CD4-positive, alpha-beta T cell (primary cell): ENCODE measurements around the gene ARHGEF6. TPM values are rescaled to one million over a fixed set of nuclear protein-coding genes. Genes with fewer than 3 reads are reported as not detected.

ENCODE experiments used
- ATAC-seq: fragments of 200-7000 bp; cut with Tn5 transposase; one replicate; pipeline ENCODE4 v1.10.0; 2022; ENCODE audit warnings: mild to moderate bottlenecking; ENCODE audit not compliant: poor library complexity
- CTCF ChIA-PET: fragments of 350-600 bp; sonication (Branson Sonifier 250); formaldehyde crosslinking; loops from one replicate; lab custom pipeline; 2021; ENCODE audit warnings: antibody characterized with exemption, inconsistent platforms; lab: Charles Lee
- POLR2A ChIA-PET: fragments of 350-600 bp; sonication (Branson Sonifier 250); formaldehyde crosslinking; loops from one replicate; lab custom pipeline; 2021; ENCODE audit warnings: antibody characterized with exemption, inconsistent platforms; lab: Charles Lee
- DNase-seq, 14 experiments: peaks; one replicate each; pipeline ENCODE4 v3.0.0-alpha.2; 2013 to 2020; ENCODE audit warnings: mixed read lengths in 2 of 14
- H3K27ac ChIP-seq, 2 donors: one replicate each; pipeline versions ENCODE4 v1.5.1 to v1.7.0; 2013; ENCODE audit warnings: low read length in 2 of 2, low read depth in 1 of 2, mild to moderate bottlenecking in 1 of 2
- H3K27me3 ChIP-seq, 2 experiments: 1 replicate in 1 of 2; 2 replicates in 1 of 2; pipeline versions ENCODE4 v1.6.1 to v1.7.0; 2013; ENCODE audit warnings: low read length in 2 of 2, control low read depth in 1 of 2, mild to moderate bottlenecking in 1 of 2, moderate library complexity in 1 of 2; ENCODE audit not compliant: insufficient read depth in 2 of 2, control insufficient read depth in 1 of 2
- H3K36me3 ChIP-seq: one replicate; pipeline ENCODE4 v1.6.1; 2013; ENCODE audit warnings: low read length, control low read depth; ENCODE audit not compliant: insufficient read depth
- H3K4me1 ChIP-seq: one replicate; pipeline ENCODE4 v1.6.1; 2013; ENCODE audit warnings: low read length, control low read depth; ENCODE audit not compliant: insufficient read depth
- H3K4me3 ChIP-seq: one replicate; pipeline ENCODE4 v1.5.1; 2013; ENCODE audit warnings: mild to moderate bottlenecking, low read length, moderate library complexity
- H3K9me3 ChIP-seq, 2 experiments: 1 replicate in 1 of 2; 2 replicates in 1 of 2; pipeline versions ENCODE4 v1.6.1 to v1.7.0; 2013; ENCODE audit warnings: low read length in 2 of 2, mild to moderate bottlenecking in 2 of 2, control low read depth in 1 of 2, moderate library complexity in 1 of 2; ENCODE audit not compliant: control insufficient read depth in 1 of 2, insufficient read depth in 1 of 2
- H3K27ac Mint-ChIP-seq: one replicate; pipeline ENCODE4 v1.8.0; 2020; ENCODE audit warnings: mixed read lengths
- H3K27me3 Mint-ChIP-seq: one replicate; pipeline ENCODE4 v1.8.0; 2021; ENCODE audit warnings: mixed read lengths
- H3K36me3 Mint-ChIP-seq: one replicate; pipeline ENCODE4 v1.8.0; 2021; ENCODE audit warnings: low read depth, mixed read lengths
- H3K4me1 Mint-ChIP-seq: one replicate; pipeline ENCODE4 v1.8.0; 2021; ENCODE audit warnings: low read depth, mixed read lengths
- H3K4me3 Mint-ChIP-seq: one replicate; pipeline ENCODE4 v1.8.0; 2020; ENCODE audit warnings: mild to moderate bottlenecking, mixed read lengths
- H3K9me3 Mint-ChIP-seq: one replicate; pipeline ENCODE4 v1.8.0; 2020; ENCODE audit warnings: mixed read lengths
- CTCF ChIP-seq: fragments of 200-600 bp; IDR thresholded peaks from one replicate; pipeline ENCODE4 v1.8.0; 2022; ENCODE audit warnings: antibody characterized with exemption, mild to moderate bottlenecking
- intact Hi-C, 2 experiments: fragments of 100-400 bp; cut with DNase I in 1 of 2; cut with micrococcal nuclease in 1 of 2; formaldehyde crosslinking; loops; one replicate each; pipeline versions ENCODE4 v1.15.1 to v1.9.0; 2023 to 2025; cut with DNase I, micrococcal nuclease
- total RNA-seq, 174 experiments: library from RNA in 2 of 174; stranded (reverse) in 2 of 174; gene quantifications; one replicate each; pipeline ENCODE4 v1.2.3 and lab custom pipeline; 2021 to 2026

The ARHGEF6 gene
- total RNA-seq, 2 experiments from 2014 or later = 43.3 to 45.3 TPM

GRCh38 chrX:136767104-136767941 is 13.4 kb downstream of the ARHGEF6 start:
- POLR2A ChIA-PET = interaction anchor here (0.6 to 5.0 kb wide), 11 partner anchors 12 to 196 kb away, joined by 3 to 43 read pairs (median 4); partner anchors contain the start of genes ARHGEF6 and RBMX
- H3K4me1 Mint-ChIP-seq = peaks cover 77% of the 10 kb centered on the region
- intact Hi-C loops = loop anchor here (2.0 to 10.0 kb wide), 4 partner anchors 13 to 111 kb away; partner anchors contain the start of gene ARHGEF6 (in 1 of the 2)

GRCh38 chrX:136766785-136767103 is 14.0 kb downstream of the ARHGEF6 start:
- CTCF ChIA-PET = interaction anchor here (0.6 to 3.0 kb wide), 8 partner anchors 12 to 101 kb away, joined by 3 to 18 read pairs (median 3); partner anchors contain the start of gene ARHGEF6
- no peak for TF ChIP-seq CTCF
- Mint-ChIP-seq H3K4me1 (peaks cover 72% of the 10 kb centered on the region), H3K27ac (peak overlapping the region; percentile 88), H3K27me3 (no peaks in the 10 kb centered on the region), H3K36me3 (peaks cover 11% of the 10 kb centered on the region), H3K9me3 (no peaks in the 10 kb centered on the region), H3K4me3 (peak overlapping the region; percentile 84)
- Histone ChIP-seq H3K4me1 (peaks cover 50% of the 10 kb centered on the region), H3K27ac (peak overlapping the region in 1 of 2 donors; percentile 53), H3K4me3 (peak overlapping the region; percentile 59), H3K36me3 (peaks cover 8% of the 10 kb centered on the region), H3K27me3 (no peaks in the 10 kb centered on the region), H3K9me3 (no peaks in the 10 kb centered on the region)
- ATAC-seq (no peak), DNase-seq (no peak)
- intact Hi-C loops = loop anchor here (2.0 to 10.0 kb wide), 4 partner anchors 14 to 112 kb away; partner anchors contain the start of gene ARHGEF6 (in 1 of the 2)
- POLR2A ChIA-PET = interaction anchor here (0.7 to 5.0 kb wide), 9 partner anchors 12 to 195 kb away, joined by 3 to 43 read pairs (median 5); partner anchors contain the start of genes ARHGEF6 and RBMX

More at GRCh38 chrX:136767104-136767941, 13.4 kb downstream of the ARHGEF6 start:
- Histone ChIP-seq H3K27ac (peak overlapping the region in 1 of 2 donors; percentile 53), H3K27me3 (no peaks in the 10 kb centered on the region), H3K4me3 (peak overlapping the region; percentile 59), H3K36me3 (peaks cover 8% of the 10 kb centered on the region), H3K9me3 (no peaks in the 10 kb centered on the region), H3K4me1 (peaks cover 50% of the 10 kb centered on the region)
- Mint-ChIP-seq H3K27ac (peak overlapping the region; percentile 93), H3K36me3 (peaks cover 15% of the 10 kb centered on the region), H3K27me3 (no peaks in the 10 kb centered on the region), H3K4me3 (peak overlapping the region; percentile 87), H3K9me3 (no peaks in the 10 kb centered on the region)
- DNase-seq (peak in 13 of 14 experiments; percentile 28 to 78 (median 39)), ATAC-seq (peak; percentile 77)
- CTCF ChIA-PET = interaction anchor here (0.6 to 3.0 kb wide), 10 partner anchors 12 to 110 kb away, joined by 3 to 18 read pairs (median 3); partner anchors contain the start of gene ARHGEF6
- TF ChIP-seq CTCF = no peak

- ChIA-PET CTCF (interaction anchor here (0.7 to 3.0 kb wide), 3 partner anchors 13 to 50 kb away, joined by 3 to 18 read pairs (median 3); partner anchors contain the start of gene ARHGEF6), POLR2A (interaction anchor here (0.7 to 5.0 kb wide), 10 partner anchors 13 to 194 kb away, joined by 3 to 43 read pairs (median 4); partner anchors contain the start of genes ARHGEF6 and RBMX)
- peaks cover 71% of the 10 kb centered on the region for H3K4me1 Mint-ChIP-seq
- no peaks in the 10 kb centered on the region for H3K27me3 Mint-ChIP-seq
- peak overlapping the region; percentile 84 for H3K4me3 Mint-ChIP-seq
- H3K27me3 ChIP-seq = no peaks in the 10 kb centered on the region
- intact Hi-C loops = loop anchor here (2.0 to 10.0 kb wide), 4 partner anchors 15 to 113 kb away; partner anchors contain the start of gene ARHGEF6 (in 1 of the 2)
- no peaks in the 10 kb centered on the region for H3K9me3 Mint-ChIP-seq
- H3K27ac Mint-ChIP-seq = peak overlapping the region; percentile 88
- peaks cover 50% of the 10 kb centered on the region for H3K4me1 ChIP-seq
- H3K27ac ChIP-seq = peak overlapping the region in 1 of 2 donors; percentile 17
- H3K4me3 ChIP-seq = no peak overlapping the region
- H3K36me3 Mint-ChIP-seq = peaks cover 8% of the 10 kb centered on the region
- H3K36me3 ChIP-seq = peaks cover 4% of the 10 kb centered on the region
- DNase-seq = no peak
- peak; percentile 16 for ATAC-seq
- H3K9me3 ChIP-seq = no peaks in the 10 kb centered on the region
- TF ChIP-seq CTCF = no peak
Observed at GRCh38 chrX:136765821-136766356, 14.8 kb downstream of the ARHGEF6 start.
